SK-MEL-5 (cell line): ENCODE results near the gene CLDN1. TPM values are rescaled to one million over a fixed set of nuclear protein-coding genes. Genes with fewer than 3 reads are reported as not detected.

Experiments used
- DNase-seq: peaks from one replicate; pipeline ENCODE4 v3.0.0-alpha.2; 2016; ENCODE audit warnings: low read depth, low spot score
- in situ Hi-C: cut with HindIII; loops from 2 replicates; pipeline ENCODE4 v1.10.0; 2016; ENCODE audit warnings: low sequenced_read_pairs, high pct_unique_total_duplicates, low pct_unique_long_range_greater_than_20kb
- total RNA-seq: library from RNA; depleted of rRNA; stranded (reverse); fragments of >200 nt; shearing (Covaris generic); gene quantifications from 2 replicates; pipeline ENCODE4 v1.2.3, GENCODE V29; 2014

The CLDN1 gene
- total RNA-seq, 1 experiment from 2014 or later = 42.9 TPM

DNA sequence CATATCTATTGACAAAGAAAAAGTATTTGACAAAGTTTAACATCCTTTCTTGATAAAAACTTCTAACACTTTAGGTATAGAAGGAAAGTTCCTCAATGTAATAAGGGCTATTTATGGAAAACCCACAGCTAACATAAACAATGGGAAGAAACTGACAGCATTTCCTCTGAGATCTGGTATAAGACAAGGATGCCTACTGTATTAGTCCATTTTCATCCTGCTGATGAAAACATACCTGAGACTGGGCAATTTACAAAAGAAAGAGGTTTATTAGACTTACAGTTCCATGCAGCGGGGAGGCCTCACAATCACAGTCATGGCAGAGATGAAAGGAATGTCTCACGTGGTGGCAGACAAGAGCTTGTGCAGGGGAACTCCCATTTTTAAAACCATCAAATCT, 17.8 kb upstream of the CLDN1 start:
- no peak for DNase-seq
- in situ Hi-C loops = no loop called here

DNA sequence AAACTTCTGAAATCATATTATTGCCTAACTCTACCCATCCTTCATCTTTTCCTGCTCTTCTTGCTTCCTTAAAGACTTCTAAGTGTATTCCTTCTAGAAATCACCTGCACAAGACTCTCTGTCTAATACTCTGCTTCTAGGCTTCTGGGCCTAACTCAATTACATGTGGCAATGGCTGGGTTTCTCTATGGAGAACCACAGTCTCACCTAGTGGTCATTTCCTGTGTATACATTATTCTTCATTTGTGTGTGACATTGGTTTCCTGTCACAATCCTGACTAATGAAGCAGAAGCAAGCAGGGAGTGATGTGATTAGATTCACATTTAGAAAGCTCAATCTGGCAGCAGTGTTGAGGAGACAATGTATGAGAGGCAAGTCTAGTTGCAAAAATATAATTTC, 16.9 kb upstream of the CLDN1 start:
- in situ Hi-C loops = no loop called here
- peak; percentile 35 for DNase-seq

DNA sequence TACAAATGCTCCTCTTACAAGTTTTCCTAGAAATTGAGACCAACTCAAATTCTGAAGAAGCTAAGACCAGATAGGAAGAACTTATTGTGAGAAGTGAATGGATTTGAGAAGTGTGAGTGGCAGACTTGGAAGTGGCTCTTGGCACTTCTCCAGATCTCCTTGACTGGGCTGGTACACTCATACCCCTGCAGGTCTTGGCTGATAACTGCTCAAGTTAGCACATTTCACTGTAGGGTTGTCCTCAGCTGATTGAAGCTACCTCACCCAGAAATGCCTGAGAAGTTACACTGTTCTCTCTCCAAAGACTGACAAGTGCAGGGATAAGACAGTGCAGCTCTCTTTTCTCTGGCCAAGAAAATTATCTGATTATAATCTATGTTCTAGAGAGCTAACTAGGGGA, 16.5 kb upstream of the CLDN1 start:
- DNase-seq = no peak
- in situ Hi-C loops = no loop called here

DNA sequence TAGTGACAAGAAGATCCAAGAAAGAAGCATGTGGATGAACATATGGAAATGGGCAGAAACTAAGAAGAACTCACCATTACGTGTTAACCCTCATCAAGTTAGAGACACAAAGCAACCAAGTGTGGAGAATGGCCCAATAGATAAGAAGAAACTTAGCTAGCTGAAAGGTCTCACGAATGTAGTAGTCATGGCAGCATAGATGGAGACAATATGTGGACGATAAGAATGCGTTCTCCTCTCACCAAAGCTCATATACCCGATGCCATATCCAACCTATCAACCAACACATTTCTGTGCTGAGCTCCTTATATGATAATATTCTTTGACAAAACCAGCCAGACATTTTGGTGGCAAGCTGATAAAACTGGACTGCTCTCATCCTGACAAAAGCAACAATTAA, 15.1 kb upstream of the CLDN1 start:
- DNase-seq = no peak
- in situ Hi-C loops = no loop called here

- no peak for DNase-seq
- in situ Hi-C loops = no loop called here
These were observed 14.4 kb upstream of the CLDN1 start for GRCh38 chr3:190336516-190337189.

DNA sequence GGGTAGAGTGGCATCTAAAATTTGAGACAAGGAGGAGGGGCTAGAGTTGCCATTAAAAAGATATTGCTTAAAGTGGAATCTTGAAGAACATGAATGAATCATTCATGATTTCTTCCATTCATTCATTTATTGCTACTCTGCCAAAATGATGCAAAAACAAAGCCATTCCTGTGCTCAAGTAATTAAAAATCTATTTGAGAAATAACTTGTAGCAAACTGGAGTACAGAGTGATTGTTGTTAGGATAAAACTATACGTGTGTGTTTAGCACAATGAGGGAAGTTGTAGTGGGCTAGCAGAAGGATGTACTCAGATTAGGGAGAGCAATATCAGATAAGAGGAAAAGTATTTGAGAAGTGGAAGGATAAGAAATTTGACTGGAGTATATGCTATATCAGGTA, 11.7 kb upstream of the CLDN1 start:
- peak; percentile 52 for DNase-seq
- in situ Hi-C loops = no loop called here

GRCh38 chr3:190330936-190331734, 8.9 kb upstream of the CLDN1 start:
- in situ Hi-C loops = no loop called here
- no peak for DNase-seq

DNA sequence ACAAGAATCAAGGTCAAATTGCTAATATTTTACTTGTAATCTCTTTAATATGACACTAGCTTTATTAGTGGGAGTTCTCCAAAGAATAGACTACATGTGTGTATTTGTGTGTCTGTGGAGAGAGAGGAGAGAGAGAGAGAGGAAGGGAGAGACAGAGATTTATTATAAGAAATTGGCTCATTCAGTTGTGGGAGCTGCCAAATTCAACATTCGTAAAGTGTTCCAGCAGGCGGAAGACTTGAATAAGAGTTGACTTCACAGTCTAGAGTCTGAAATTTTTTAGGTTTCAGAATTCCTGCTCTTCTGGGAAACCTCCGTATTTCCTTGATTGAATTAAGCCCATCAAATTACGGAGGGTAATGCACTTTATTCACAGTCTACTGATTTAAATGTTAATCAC, 4.7 kb upstream of the CLDN1 start:
- DNase-seq = no peak
- in situ Hi-C loops = no loop called here

DNA sequence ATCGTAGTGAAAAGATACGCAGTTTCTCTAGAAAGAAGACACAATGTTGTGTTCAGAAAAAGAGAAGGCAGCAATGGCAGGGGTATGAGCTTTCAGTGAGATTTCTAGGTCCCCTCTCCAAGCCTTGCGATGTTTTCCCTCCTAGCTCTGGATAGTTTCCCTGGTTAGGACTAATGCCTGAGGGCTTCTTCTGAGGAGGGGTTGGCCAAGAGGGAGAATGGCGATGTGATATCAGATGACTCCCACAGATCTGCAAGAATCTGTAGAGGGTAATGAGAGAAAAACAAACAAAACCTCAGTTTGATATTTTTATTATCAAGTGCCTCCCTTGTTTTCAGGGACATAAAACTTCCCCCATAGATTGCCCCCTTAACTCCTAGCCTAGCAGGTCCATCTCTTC, 4.1 kb upstream of the CLDN1 start:
- no peak for DNase-seq
- in situ Hi-C loops = no loop called here

GRCh38 chr3:190325923-190326322, 3.7 kb upstream of the CLDN1 start:
- no peak for DNase-seq
- in situ Hi-C loops = no loop called here

- in situ Hi-C loops = no loop called here
- no peak for DNase-seq
These were observed 990 bp upstream of the CLDN1 start for GRCh38 chr3:190323246-190323626.

DNA sequence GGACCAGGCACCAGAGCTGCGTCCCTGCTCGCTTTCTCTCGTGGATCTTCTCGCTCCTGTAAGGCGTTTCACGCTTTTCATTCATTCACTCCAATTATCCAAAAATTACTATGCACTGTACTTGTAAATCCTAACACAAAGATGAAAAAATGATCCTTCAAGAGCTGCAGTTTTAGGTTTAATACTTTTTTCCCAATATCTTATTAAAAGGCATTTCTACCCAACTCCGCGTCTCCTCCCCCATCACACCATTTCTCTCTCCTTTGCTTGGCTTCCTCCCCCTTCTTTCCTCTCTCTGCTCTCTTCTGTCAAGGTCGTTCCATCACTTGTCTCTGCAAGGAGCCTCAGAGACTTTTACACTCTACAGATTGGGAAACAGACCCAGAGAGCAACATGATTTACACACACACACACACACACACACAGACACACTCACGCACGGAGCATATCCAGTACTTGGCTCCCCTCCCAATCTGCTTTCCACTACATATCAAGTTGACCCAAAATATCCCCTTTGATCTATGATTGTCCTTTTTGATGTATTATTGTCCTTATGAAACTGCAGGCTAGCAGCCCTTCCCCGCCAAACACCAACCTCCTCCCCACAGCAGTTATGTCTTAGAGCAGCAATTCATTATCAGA, 479 bp upstream of the CLDN1 start:
- in situ Hi-C loops = no loop called here

GRCh38 chr3:190320594-190321362, 1.5 kb downstream of the CLDN1 start:
- in situ Hi-C loops = no loop called here
- DNase-seq = peak; percentile 36

More for the DNA sequence above, 479 bp upstream of the CLDN1 start:
- no peak for DNase-seq

GRCh38 chr3:190319660-190320059, 2.6 kb downstream of the CLDN1 start:
- in situ Hi-C loops = no loop called here
- DNase-seq = no peak

DNA sequence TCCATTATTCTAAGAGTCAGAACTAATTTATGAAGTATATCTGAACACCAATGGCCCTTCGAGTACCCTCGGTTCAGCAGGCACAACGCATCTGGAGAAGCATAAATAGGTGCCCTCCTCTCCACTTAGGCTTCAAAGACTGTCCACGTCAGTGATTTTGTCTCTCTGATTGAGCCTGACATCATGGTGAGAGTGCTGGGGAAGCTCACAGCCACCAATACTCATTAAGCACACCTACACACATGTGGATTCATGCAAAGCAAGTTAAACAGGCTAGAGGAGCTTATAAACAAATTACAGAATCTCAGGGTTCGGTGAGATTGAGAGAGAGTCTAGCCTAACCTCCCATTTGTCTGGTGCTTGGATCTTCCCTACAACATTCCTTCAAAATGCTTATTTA, 3.6 kb downstream of the CLDN1 start:
- in situ Hi-C loops = no loop called here
- peak; percentile 31 for DNase-seq

- no peak for DNase-seq
- in situ Hi-C loops = no loop called here
These were observed 7.5 kb downstream of the CLDN1 start for GRCh38 chr3:190314741-190315140.

GRCh38 chr3:190309414-190309813, 12.8 kb downstream of the CLDN1 start:
- no peak for DNase-seq
- in situ Hi-C loops = no loop called here

DNA sequence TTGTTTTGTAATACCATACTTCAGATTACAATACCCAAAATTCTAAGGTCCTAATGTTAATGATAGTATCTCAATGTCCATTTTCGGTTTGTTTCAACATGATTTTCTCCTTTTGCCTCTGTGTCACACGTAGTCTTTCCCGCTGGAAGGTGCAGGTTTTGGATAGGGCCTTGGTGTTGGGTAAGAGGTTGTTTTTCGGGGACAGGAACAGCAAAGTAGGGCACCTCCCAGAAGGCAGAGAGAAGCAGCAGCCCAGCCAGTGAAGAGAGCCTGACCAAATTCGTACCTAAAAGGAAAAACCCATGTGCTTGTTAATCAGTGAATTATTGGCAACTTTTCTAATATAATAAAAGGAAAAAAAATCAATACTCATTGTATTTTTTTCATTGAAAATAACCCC, 14.1 kb downstream of the CLDN1 start:
- in situ Hi-C loops = no loop called here
- no peak for DNase-seq
